ENCODE data around the gene FOXB1. TPM values are rescaled to one million over a fixed set of nuclear protein-coding genes. Genes with fewer than 3 reads are reported as not detected.

Gene FOXB1
- total RNA-seq, 1 experiment from 2014 or later = not detected

- no peak for DNase-seq
- Mint-ChIP-seq H3K4me1 (ENCODE audit: low read depth, unreplicated experiment) (no peaks in the 10 kb centered on the region), H3K9me3 (ENCODE audit: low read depth, unreplicated experiment) (no peaks in the 10 kb centered on the region), H3K36me3 (ENCODE audit: insufficient read depth, unreplicated experiment) (no peaks in the 10 kb centered on the region), H3K27me3 (ENCODE audit: unreplicated experiment) (no peaks in the 10 kb centered on the region), H3K27ac (ENCODE audit: unreplicated experiment) (no peak overlapping the region), H3K4me3 (ENCODE audit: low read depth, unreplicated experiment) (no peak overlapping the region)
- intact Hi-C loops (cut with micrococcal nuclease; ENCODE audit: unreplicated experiment) = no loop called here
- no peak for TF ChIP-seq CTCF (IDR thresholded peaks at IDR 0.05; ENCODE audit: unreplicated experiment)
- no TSS peak for BruUV-seq (replicated peaks)
- CTCF ChIA-PET = interaction anchor here (0.9 kb wide), 1 partner anchor 52 kb away, joined by 3 read pairs; no protein-coding TSS in a partner anchor
These were observed 31.9 kb upstream of the FOXB1 start for GRCh38 chr15:59972241-59972640.

- intact Hi-C loops (cut with micrococcal nuclease; ENCODE audit: unreplicated experiment) = no loop called here
- no TSS peak for BruUV-seq (replicated peaks)
- CTCF ChIA-PET = no interaction called here
- TF ChIP-seq CTCF (IDR thresholded peaks at IDR 0.05; ENCODE audit: unreplicated experiment) = no peak
- Mint-ChIP-seq H3K9me3 (ENCODE audit: low read depth, unreplicated experiment) (no peaks in the 10 kb centered on the region), H3K4me3 (ENCODE audit: low read depth, unreplicated experiment) (no peak overlapping the region), H3K4me1 (ENCODE audit: low read depth, unreplicated experiment) (no peaks in the 10 kb centered on the region), H3K27me3 (ENCODE audit: unreplicated experiment) (no peaks in the 10 kb centered on the region), H3K27ac (ENCODE audit: unreplicated experiment) (no peak overlapping the region), H3K36me3 (ENCODE audit: insufficient read depth, unreplicated experiment) (no peaks in the 10 kb centered on the region)
- no peak for DNase-seq
These were observed 27.4 kb upstream of the FOXB1 start for GRCh38 chr15:59976480-59977271.

GRCh38 chr15:59991834-59992233, 12.3 kb upstream of the FOXB1 start:
- CTCF ChIA-PET = interaction anchor here (0.8 kb wide), 1 partner anchor 12 kb away, joined by 4 read pairs; the partner anchor contains the start of gene FOXB1
- no peak overlapping the region for H3K27ac Mint-ChIP-seq (ENCODE audit: unreplicated experiment)
- intact Hi-C loops (cut with micrococcal nuclease; ENCODE audit: unreplicated experiment) = no loop called here
- DNase-seq = no peak
- H3K9me3 Mint-ChIP-seq (ENCODE audit: low read depth, unreplicated experiment) = no peaks in the 10 kb centered on the region
- BruUV-seq (replicated peaks) = no TSS peak
- peaks cover 9% of the 10 kb centered on the region for H3K4me1 Mint-ChIP-seq (ENCODE audit: low read depth, unreplicated experiment)
- peaks cover 45% of the 10 kb centered on the region for H3K27me3 Mint-ChIP-seq (ENCODE audit: unreplicated experiment)
- H3K4me3 Mint-ChIP-seq (ENCODE audit: low read depth, unreplicated experiment) = no peak overlapping the region
- H3K36me3 Mint-ChIP-seq (ENCODE audit: insufficient read depth, unreplicated experiment) = no peaks in the 10 kb centered on the region
- TF ChIP-seq CTCF (IDR thresholded peaks at IDR 0.05; ENCODE audit: unreplicated experiment) = no peak

GRCh38 chr15:59993041-59993750, 10.9 kb upstream of the FOXB1 start:
- Mint-ChIP-seq H3K27ac (ENCODE audit: unreplicated experiment) (no peak overlapping the region), H3K4me3 (ENCODE audit: low read depth, unreplicated experiment) (no peak overlapping the region), H3K4me1 (ENCODE audit: low read depth, unreplicated experiment) (peaks cover 12% of the 10 kb centered on the region), H3K27me3 (ENCODE audit: unreplicated experiment) (peaks cover 58% of the 10 kb centered on the region), H3K36me3 (ENCODE audit: insufficient read depth, unreplicated experiment) (no peaks in the 10 kb centered on the region), H3K9me3 (ENCODE audit: low read depth, unreplicated experiment) (no peaks in the 10 kb centered on the region)
- TF ChIP-seq CTCF (IDR thresholded peaks at IDR 0.05; ENCODE audit: unreplicated experiment) = no peak
- no TSS peak for BruUV-seq (replicated peaks)
- intact Hi-C loops (cut with micrococcal nuclease; ENCODE audit: unreplicated experiment) = no loop called here
- no peak for DNase-seq
- CTCF ChIA-PET = interaction anchor here (1.0 to 1.6 kb wide), 8 partner anchors 10 to 334 kb away, joined by 3 to 6 read pairs (median 3); no protein-coding TSS in a partner anchor

Measured in Calu3 (cell line).